ENCODE measurements around the gene TPK1. TPM values are rescaled to one million over a fixed set of nuclear protein-coding genes. Genes with fewer than 3 reads are reported as not detected.
A peak's percentile ranks its signal among the peaks of the same experiment; 100 is the strongest.

The TPK1 gene
- total and polyA plus RNA-seq, 5 experiments from 2014 or later = 26.1 to 32.6 (median 26.6) TPM

GRCh38 chr7:144516729-144517525 is 318.9 kb downstream of the TPK1 start:
- H3K9me3 Mint-ChIP-seq = no peaks in the 10 kb centered on the region
- peak overlapping the region in 2 of 10 donors; percentile 7 to 58 for H3K27ac Mint-ChIP-seq
- DNase-seq (no peak), ATAC-seq (no peak)
- POLR2A ChIA-PET = no interaction called here
- H3K36me3 Mint-ChIP-seq = peaks cover 3 to 12% (median 5%) of the 10 kb centered on the region in 3 donors
- no peaks in the 10 kb centered on the region for H3K27me3 Mint-ChIP-seq
- peaks cover 12 to 27% (median 19%) of the 10 kb centered on the region in 4 donors for H3K4me1 Mint-ChIP-seq
- H3K4me3 Mint-ChIP-seq = no peak overlapping the region

GRCh38 chr7:144513334-144513733 is 322.5 kb downstream of the TPK1 start:
- Mint-ChIP-seq H3K36me3 (peaks cover 0 to 12% (median 11%) of the 10 kb centered on the region in 3 donors), H3K4me1 (peaks cover under 1 to 14% (median 6%) of the 10 kb centered on the region in 4 donors)
- DNase-seq = peak in 1 of 10 donors; percentile 1

GRCh38 chr7:144510621-144511020 is 325.2 kb downstream of the TPK1 start:
- DNase-seq = no peak
- peaks cover 0 to 17% (median 10%) of the 10 kb centered on the region in 3 donors for H3K36me3 Mint-ChIP-seq
- H3K27me3 Mint-ChIP-seq = no peaks in the 10 kb centered on the region
- no peaks in the 10 kb centered on the region for H3K4me1 Mint-ChIP-seq
- POLR2A ChIA-PET = no interaction called here
- no peak for ATAC-seq
- no peak overlapping the region for H3K27ac Mint-ChIP-seq
- peaks cover 0 to 2% (median 0%) of the 10 kb centered on the region in 9 donors for H3K9me3 Mint-ChIP-seq
- H3K4me3 Mint-ChIP-seq = no peak overlapping the region

More at GRCh38 chr7:144513334-144513733, 322.5 kb downstream of the TPK1 start:
- POLR2A ChIA-PET = no interaction called here
- no peak overlapping the region for H3K4me3 Mint-ChIP-seq
- no peaks in the 10 kb centered on the region for H3K27me3 Mint-ChIP-seq
- no peak overlapping the region for H3K27ac Mint-ChIP-seq
- H3K9me3 Mint-ChIP-seq = no peaks in the 10 kb centered on the region
- no peak for ATAC-seq

GRCh38 chr7:144508702-144509101 is 327.2 kb downstream of the TPK1 start:
- no peak overlapping the region for H3K27ac Mint-ChIP-seq
- DNase-seq (no peak), ATAC-seq (no peak)
- H3K9me3 Mint-ChIP-seq = peaks cover 0 to 2% (median 0%) of the 10 kb centered on the region in 9 donors
- H3K27me3 Mint-ChIP-seq = no peaks in the 10 kb centered on the region
- H3K36me3 Mint-ChIP-seq = peaks cover 0 to 23% (median 13%) of the 10 kb centered on the region in 3 donors
- POLR2A ChIA-PET = interaction anchor here (0.7 kb wide), 1 partner anchor 739 kb away, joined by 5 read pairs; no protein-coding TSS in a partner anchor
- H3K4me1 Mint-ChIP-seq = no peaks in the 10 kb centered on the region
- H3K4me3 Mint-ChIP-seq = no peak overlapping the region

GRCh38 chr7:144503215-144503614 is 332.6 kb downstream of the TPK1 start:
- POLR2A ChIA-PET = no interaction called here
- peaks cover 0 to 22% (median 16%) of the 10 kb centered on the region in 3 donors for H3K36me3 Mint-ChIP-seq
- H3K4me1 Mint-ChIP-seq = no peaks in the 10 kb centered on the region
- H3K9me3 Mint-ChIP-seq = peaks cover 0 to 2% (median 0%) of the 10 kb centered on the region in 9 donors
- H3K4me3 Mint-ChIP-seq = no peak overlapping the region
- no peak overlapping the region for H3K27ac Mint-ChIP-seq
- no peak for ATAC-seq
- DNase-seq = no peak
- H3K27me3 Mint-ChIP-seq = no peaks in the 10 kb centered on the region

GRCh38 chr7:144500225-144500624 is 335.6 kb downstream of the TPK1 start:
- no peaks in the 10 kb centered on the region for H3K4me1 Mint-ChIP-seq
- H3K36me3 Mint-ChIP-seq = peaks cover 0 to 25% (median 16%) of the 10 kb centered on the region in 3 donors
- DNase-seq (no peak), ATAC-seq (no peak)
- no peak overlapping the region for H3K4me3 Mint-ChIP-seq
- POLR2A ChIA-PET = no interaction called here
- H3K9me3 Mint-ChIP-seq = peaks cover 0 to 2% (median 0%) of the 10 kb centered on the region in 9 donors
- H3K27ac Mint-ChIP-seq = no peak overlapping the region
- H3K27me3 Mint-ChIP-seq = no peaks in the 10 kb centered on the region

GRCh38 chr7:144497282-144497681 is 338.6 kb downstream of the TPK1 start:
- H3K27me3 Mint-ChIP-seq = no peaks in the 10 kb centered on the region
- POLR2A ChIA-PET = no interaction called here
- ATAC-seq (no peak), DNase-seq (no peak)
- H3K4me3 Mint-ChIP-seq = no peak overlapping the region
- H3K4me1 Mint-ChIP-seq = no peaks in the 10 kb centered on the region
- H3K36me3 Mint-ChIP-seq = peaks cover 3 to 29% (median 7%) of the 10 kb centered on the region in 3 donors
- no peak overlapping the region for H3K27ac Mint-ChIP-seq
- H3K9me3 Mint-ChIP-seq = peaks cover 0 to 4% (median 0%) of the 10 kb centered on the region in 9 donors

GRCh38 chr7:144494355-144494754 is 341.5 kb downstream of the TPK1 start:
- H3K4me1 Mint-ChIP-seq = no peaks in the 10 kb centered on the region
- POLR2A ChIA-PET = no interaction called here
- DNase-seq (no peak), ATAC-seq (no peak)
- no peak overlapping the region for H3K4me3 Mint-ChIP-seq
- H3K27ac Mint-ChIP-seq = no peak overlapping the region
- peaks cover 0 to 4% (median 0%) of the 10 kb centered on the region in 9 donors for H3K9me3 Mint-ChIP-seq
- peaks cover 13 to 43% (median 17%) of the 10 kb centered on the region in 3 donors for H3K36me3 Mint-ChIP-seq
- no peaks in the 10 kb centered on the region for H3K27me3 Mint-ChIP-seq

- Mint-ChIP-seq H3K27me3 (no peaks in the 10 kb centered on the region), H3K4me3 (no peak overlapping the region), H3K27ac (no peak overlapping the region), H3K4me1 (no peaks in the 10 kb centered on the region), H3K36me3 (peaks cover 27 to 46% (median 37%) of the 10 kb centered on the region in 3 donors), H3K9me3 (peaks cover 0 to 5% (median under 1%) of the 10 kb centered on the region in 9 donors)
- DNase-seq = no peak
- POLR2A ChIA-PET = no interaction called here
- no peak for ATAC-seq
These were observed 346.3 kb downstream of the TPK1 start for GRCh38 chr7:144489504-144489903.

GRCh38 chr7:144488977-144489376 is 346.9 kb downstream of the TPK1 start:
- peaks cover 33 to 46% (median 38%) of the 10 kb centered on the region in 3 donors for H3K36me3 Mint-ChIP-seq
- POLR2A ChIA-PET = no interaction called here
- H3K9me3 Mint-ChIP-seq = peaks cover 0 to 10% (median 3%) of the 10 kb centered on the region in 9 donors
- no peaks in the 10 kb centered on the region for H3K27me3 Mint-ChIP-seq
- DNase-seq = no peak
- H3K4me3 Mint-ChIP-seq = no peak overlapping the region
- no peaks in the 10 kb centered on the region for H3K4me1 Mint-ChIP-seq
- no peak for ATAC-seq
- no peak overlapping the region for H3K27ac Mint-ChIP-seq

- Mint-ChIP-seq H3K4me1 (peaks cover 0 to 4% (median 0%) of the 10 kb centered on the region in 4 donors), H3K9me3 (peaks cover 0 to 11% (median 3%) of the 10 kb centered on the region in 9 donors), H3K36me3 (peaks cover 28 to 51% (median 39%) of the 10 kb centered on the region in 3 donors), H3K27ac (no peak overlapping the region), H3K27me3 (no peaks in the 10 kb centered on the region), H3K4me3 (no peak overlapping the region)
- ATAC-seq (no peak), DNase-seq (no peak)
- POLR2A ChIA-PET = no interaction called here
These were observed 348.0 kb downstream of the TPK1 start for GRCh38 chr7:144487901-144488300.

GRCh38 chr7:144484445-144484844 is 351.4 kb downstream of the TPK1 start:
- Mint-ChIP-seq H3K27ac (no peak overlapping the region), H3K4me3 (no peak overlapping the region), H3K36me3 (peaks cover 22 to 39% (median 23%) of the 10 kb centered on the region in 3 donors), H3K9me3 (peaks cover 0 to 11% (median 3%) of the 10 kb centered on the region in 9 donors), H3K27me3 (no peaks in the 10 kb centered on the region), H3K4me1 (peaks cover 0 to 5% (median 0%) of the 10 kb centered on the region in 4 donors)
- POLR2A ChIA-PET = no interaction called here
- ATAC-seq (no peak), DNase-seq (no peak)

GRCh38 chr7:144483189-144483588 is 352.7 kb downstream of the TPK1 start:
- H3K27ac Mint-ChIP-seq = no peak overlapping the region

More at GRCh38 chr7:144483189-144483588, 352.7 kb downstream of the TPK1 start:
- no peaks in the 10 kb centered on the region for H3K27me3 Mint-ChIP-seq
- peaks cover 0 to 5% (median 0%) of the 10 kb centered on the region in 4 donors for H3K4me1 Mint-ChIP-seq
- no peak overlapping the region for H3K4me3 Mint-ChIP-seq
- POLR2A ChIA-PET = no interaction called here
- peaks cover 0 to 11% (median 3%) of the 10 kb centered on the region in 9 donors for H3K9me3 Mint-ChIP-seq
- DNase-seq = no peak
- H3K36me3 Mint-ChIP-seq = peaks cover 17 to 37% (median 22%) of the 10 kb centered on the region in 3 donors
- ATAC-seq = no peak

Measured in naive thymus-derived CD8-positive, alpha-beta T cell (primary cell).